ENCODE results near the gene LENEP. TPM values are rescaled to one million over a fixed set of nuclear protein-coding genes. Genes with fewer than 3 reads are reported as not detected.

The LENEP gene
- total RNA-seq, 1 donor from 2014 or later, result not detected

- peak overlapping the region; percentile 92 for H3K4me2 ChIP-seq (ENCODE audit: low read length)
- H3K27me3 ChIP-seq (ENCODE audit: insufficient read depth, low read length), result no peaks in the 10 kb centered on the region
- H3K4me1 ChIP-seq (ENCODE audit: insufficient read depth, low read length), result peaks cover 21% of the 10 kb centered on the region
- no peak for TF ChIP-seq CTCF (IDR thresholded peaks at IDR 0.05; ENCODE audit: insufficient read depth, low read depth, low read length)
- TF ChIP-seq EZH2 (IDR thresholded peaks at IDR 0.05; ENCODE audit: insufficient read depth, low read length), result no peak
- H3K9me3 ChIP-seq (ENCODE audit: insufficient read depth, low read depth, low read length), result no peaks in the 10 kb centered on the region
- Mint-ChIP-seq H3K4me1 (ENCODE audit: low read depth, unreplicated experiment) (peaks cover 20% of the 10 kb centered on the region), H3K27ac (ENCODE audit: unreplicated experiment) (peak overlapping the region; percentile 93), H3K9me3 (ENCODE audit: unreplicated experiment) (no peaks in the 10 kb centered on the region), H3K4me3 (ENCODE audit: unreplicated experiment) (peak overlapping the region; percentile 87), H3K27me3 (ENCODE audit: low read depth, unreplicated experiment) (no peaks in the 10 kb centered on the region), H3K36me3 (ENCODE audit: low read depth, unreplicated experiment) (peaks cover 3% of the 10 kb centered on the region)
- H3K79me2 ChIP-seq (ENCODE audit: insufficient read depth, low read length), result peaks cover 19% of the 10 kb centered on the region
- DNase-seq (ENCODE audit: low read depth), result no peak
- no peak for FAIRE-seq
- peak overlapping the region; percentile 10 for H3K27ac ChIP-seq (ENCODE audit: low read depth, low read length)
- peak overlapping the region; percentile 49 for H3K4me3 ChIP-seq (ENCODE audit: insufficient read depth, low read depth, low read length)
- no peaks in the 10 kb centered on the region for H3K36me3 ChIP-seq (ENCODE audit: insufficient read depth, low read length)
- H4K20me1 ChIP-seq (ENCODE audit: insufficient read depth, low read length), result no peaks in the 10 kb centered on the region
- peak overlapping the region; percentile 29 for H2AFZ ChIP-seq (ENCODE audit: low read depth, low read length)
- H3K9ac ChIP-seq (ENCODE audit: low read length), result peak overlapping the region; percentile 48
Observed at GRCh38 chr1:154999571-155000410, 6.4 kb downstream of the LENEP start.

GRCh38 chr1:155000411-155000725 is 7.0 kb downstream of the LENEP start:
- H3K36me3 Mint-ChIP-seq (ENCODE audit: low read depth, unreplicated experiment), result peaks cover 3% of the 10 kb centered on the region

More at GRCh38 chr1:155000411-155000725, 7.0 kb downstream of the LENEP start:
- H3K4me3 ChIP-seq (ENCODE audit: insufficient read depth, low read depth, low read length), result peak overlapping the region; percentile 65
- peak overlapping the region; percentile 78 for H3K9ac ChIP-seq (ENCODE audit: low read length)
- H3K9me3 ChIP-seq (ENCODE audit: insufficient read depth, low read depth, low read length), result no peaks in the 10 kb centered on the region
- H3K27me3 Mint-ChIP-seq (ENCODE audit: low read depth, unreplicated experiment), result no peaks in the 10 kb centered on the region
- peak overlapping the region; percentile 29 for H2AFZ ChIP-seq (ENCODE audit: low read depth, low read length)
- H4K20me1 ChIP-seq (ENCODE audit: insufficient read depth, low read length), result no peaks in the 10 kb centered on the region
- peaks cover 20% of the 10 kb centered on the region for H3K4me1 Mint-ChIP-seq (ENCODE audit: low read depth, unreplicated experiment)
- H3K27ac Mint-ChIP-seq (ENCODE audit: unreplicated experiment), result peak overlapping the region; percentile 93
- no peak for FAIRE-seq
- H3K27me3 ChIP-seq (ENCODE audit: insufficient read depth, low read length), result no peaks in the 10 kb centered on the region
- H3K4me2 ChIP-seq (ENCODE audit: low read length), result peak overlapping the region; percentile 92
- no peaks in the 10 kb centered on the region for H3K36me3 ChIP-seq (ENCODE audit: insufficient read depth, low read length)
- H3K9me3 Mint-ChIP-seq (ENCODE audit: unreplicated experiment), result no peaks in the 10 kb centered on the region
- H3K27ac ChIP-seq (ENCODE audit: low read depth, low read length), result peak overlapping the region; percentile 65
- H3K79me2 ChIP-seq (ENCODE audit: insufficient read depth, low read length), result peaks cover 20% of the 10 kb centered on the region
- peak overlapping the region; percentile 87 for H3K4me3 Mint-ChIP-seq (ENCODE audit: unreplicated experiment)
- no peak for TF ChIP-seq EZH2 (IDR thresholded peaks at IDR 0.05; ENCODE audit: insufficient read depth, low read length)
- no peak for TF ChIP-seq CTCF (IDR thresholded peaks at IDR 0.05; ENCODE audit: insufficient read depth, low read depth, low read length)
- peaks cover 26% of the 10 kb centered on the region for H3K4me1 ChIP-seq (ENCODE audit: insufficient read depth, low read length)
- DNase-seq (ENCODE audit: low read depth), result no peak
